Measurements from ENCODE around the gene ANTKMT.

Gene ANTKMT

GRCh38 chr16:766008-766819 is 45.3 kb downstream of the ANTKMT start:
- no peak for DNase-seq

GRCh38 chr16:766820-767640 is 46.1 kb downstream of the ANTKMT start:
- DNase-seq = no peak

GRCh38 chr16:767743-768235 is 46.8 kb downstream of the ANTKMT start:
- DNase-seq = no peak

GRCh38 chr16:768428-768827 is 47.5 kb downstream of the ANTKMT start:
- no peak for DNase-seq

- DNase-seq = no peak
These were observed 48.3 kb downstream of the ANTKMT start for GRCh38 chr16:769184-769784.

- no peak for DNase-seq
These were observed 49.0 kb downstream of the ANTKMT start for GRCh38 chr16:769934-770333.

GRCh38 chr16:770411-770810 is 49.5 kb downstream of the ANTKMT start:
- DNase-seq = no peak
